HEK293T (cell line): ENCODE results near the gene ZMIZ1.

Source experiments
- FOXM1 ChIP-seq: fragments of 450-650 bp; IDR thresholded peaks from 2 replicates; pipeline ENCODE4 v1.6.1; 2017; ENCODE audit warnings: mild to moderate bottlenecking, borderline replicate concordance
- SP1 ChIP-seq: fragments of 450-650 bp; IDR thresholded peaks from 2 replicates; pipeline ENCODE4 v1.6.1; 2017
- TARDBP ChIP-seq: fragments of 450-650 bp; IDR thresholded peaks from 2 replicates; pipeline ENCODE4 v1.6.1; 2016

GRCh38 chr10:79236433-79236765 is 167.6 kb downstream of the ZMIZ1 start:
- TF ChIP-seq SP1 (no peak), FOXM1 (no peak), TARDBP (no peak)
